22Rv1 (cell line): ENCODE measurements around the gene PAK6.

Experiments
- ZFX ChIP-seq: fragments of 450-650 bp; IDR thresholded peaks from 2 replicates; pipeline ENCODE4 v1.6.1; 2017; ENCODE audit warnings: antibody characterized with exemption, borderline replicate concordance
- TF ChIP-seq, protein P1 (sequence below): fragments of 450-650 bp; IDR thresholded peaks from 2 replicates; pipeline ENCODE4 v1.5.1; 2017; ENCODE audit warnings: mild to moderate bottlenecking

DNA sequence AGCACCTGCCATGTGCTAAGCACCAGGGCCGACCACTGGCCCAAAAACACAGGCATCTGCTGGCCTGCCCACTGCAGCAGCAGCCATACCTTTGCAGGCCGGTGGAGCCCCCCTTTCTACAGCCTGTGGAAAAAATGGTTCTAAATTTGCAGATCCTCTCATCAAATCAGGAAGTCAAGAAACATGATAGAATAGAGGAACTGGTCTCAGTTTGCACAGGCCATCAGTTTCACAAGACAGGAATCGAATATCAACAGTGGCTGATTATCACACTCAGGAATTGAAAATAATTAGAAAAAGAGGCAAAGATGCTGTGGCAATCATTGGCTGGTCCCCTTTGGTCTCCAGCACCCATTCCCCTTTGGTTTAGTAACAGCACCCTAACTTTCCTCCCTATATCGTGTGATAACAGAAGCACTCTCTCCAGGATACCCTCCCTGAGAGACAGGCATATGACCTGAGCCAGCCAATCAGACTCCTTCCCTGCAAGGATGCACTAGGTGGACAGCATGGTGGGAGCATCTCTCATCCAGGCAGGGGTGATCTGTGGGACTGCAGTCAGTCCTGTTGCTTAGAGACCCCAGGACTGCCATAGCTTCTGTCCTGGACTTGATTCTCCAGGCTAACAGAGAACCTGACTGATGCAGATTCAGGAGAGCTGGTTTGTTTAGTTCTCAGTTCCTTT, 3.5 kb upstream of the PAK6 start:
- TF ChIP-seq, protein P1, sequence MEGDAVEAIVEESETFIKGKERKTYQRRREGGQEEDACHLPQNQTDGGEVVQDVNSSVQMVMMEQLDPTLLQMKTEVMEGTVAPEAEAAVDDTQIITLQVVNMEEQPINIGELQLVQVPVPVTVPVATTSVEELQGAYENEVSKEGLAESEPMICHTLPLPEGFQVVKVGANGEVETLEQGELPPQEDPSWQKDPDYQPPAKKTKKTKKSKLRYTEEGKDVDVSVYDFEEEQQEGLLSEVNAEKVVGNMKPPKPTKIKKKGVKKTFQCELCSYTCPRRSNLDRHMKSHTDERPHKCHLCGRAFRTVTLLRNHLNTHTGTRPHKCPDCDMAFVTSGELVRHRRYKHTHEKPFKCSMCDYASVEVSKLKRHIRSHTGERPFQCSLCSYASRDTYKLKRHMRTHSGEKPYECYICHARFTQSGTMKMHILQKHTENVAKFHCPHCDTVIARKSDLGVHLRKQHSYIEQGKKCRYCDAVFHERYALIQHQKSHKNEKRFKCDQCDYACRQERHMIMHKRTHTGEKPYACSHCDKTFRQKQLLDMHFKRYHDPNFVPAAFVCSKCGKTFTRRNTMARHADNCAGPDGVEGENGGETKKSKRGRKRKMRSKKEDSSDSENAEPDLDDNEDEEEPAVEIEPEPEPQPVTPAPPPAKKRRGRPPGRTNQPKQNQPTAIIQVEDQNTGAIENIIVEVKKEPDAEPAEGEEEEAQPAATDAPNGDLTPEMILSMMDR: no peak
- no peak for TF ChIP-seq ZFX
